Mesenchymal stem cell (in vitro differentiated cells and primary cell): ENCODE data around the gene CHST11.

ENCODE experiments used
- DNase-seq: peaks from one replicate; pipeline ENCODE4 v3.0.0-alpha.2; 2013
- H2AFZ ChIP-seq: one replicate; pipeline ENCODE4 v1.6.1; 2013; ENCODE audit warnings: low read depth, mild to moderate bottlenecking, control low read depth, inconsistent platforms, low read length, moderate library complexity
- H2AK5ac ChIP-seq: 2 replicates; pipeline ENCODE4 v1.6.1; 2013; ENCODE audit warnings: low read length, moderate library complexity, mild to moderate bottlenecking, inconsistent platforms; ENCODE audit not compliant: severe bottlenecking
- H2BK120ac ChIP-seq: one replicate; pipeline ENCODE4 v1.6.1; 2013; ENCODE audit warnings: low read depth, mild to moderate bottlenecking, inconsistent platforms, low read length, moderate library complexity
- H2BK12ac ChIP-seq, 2 experiments: one replicate each; pipeline ENCODE4 v1.6.1; 2013; ENCODE audit warnings: inconsistent platforms in 2 of 2, low read length in 2 of 2, mild to moderate bottlenecking in 2 of 2, moderate library complexity in 2 of 2, control low read depth in 1 of 2
- H2BK15ac ChIP-seq: one replicate; pipeline ENCODE4 v1.6.1; 2013; ENCODE audit warnings: mild to moderate bottlenecking, low read depth, inconsistent platforms; ENCODE audit not compliant: poor library complexity, severe bottlenecking
- H2BK5ac ChIP-seq: 2 replicates; pipeline ENCODE4 v1.6.1; 2013; ENCODE audit warnings: low read depth, mild to moderate bottlenecking, low read length, control low read depth, inconsistent platforms; ENCODE audit not compliant: poor library complexity, severe bottlenecking
- H3K14ac ChIP-seq, 2 experiments: one replicate each; pipeline ENCODE4 v1.6.1; 2013; ENCODE audit warnings: inconsistent platforms in 2 of 2, low read length in 2 of 2, control low read depth in 1 of 2, mild to moderate bottlenecking in 1 of 2, moderate library complexity in 1 of 2
- H3K18ac ChIP-seq, 2 experiments: one replicate each; pipeline ENCODE4 v1.6.1; 2013; ENCODE audit warnings: inconsistent platforms in 2 of 2, low read length in 2 of 2, control low read depth in 1 of 2, low read depth in 1 of 2, mild to moderate bottlenecking in 1 of 2
- H3K23ac ChIP-seq, 2 experiments: one replicate each; pipeline ENCODE4 v1.6.1; 2013; ENCODE audit warnings: inconsistent platforms in 2 of 2, low read length in 2 of 2, mild to moderate bottlenecking in 2 of 2, moderate library complexity in 2 of 2, control low read depth in 1 of 2
- H3K27ac ChIP-seq: 2 replicates; pipeline ENCODE4 v1.5.1; 2013; ENCODE audit warnings: mild to moderate bottlenecking, moderate library complexity, low read length, control low read depth, inconsistent platforms; ENCODE audit not compliant: poor library complexity, severe bottlenecking
- H3K27me3 ChIP-seq, 2 experiments: 2 replicates each; pipeline versions ENCODE4 v1.6.1 to v1.7.0; 2013; ENCODE audit warnings: low read length in 2 of 2, mild to moderate bottlenecking in 2 of 2, moderate library complexity in 2 of 2, control low read depth in 1 of 2, inconsistent platforms in 1 of 2; ENCODE audit not compliant: control insufficient read depth in 1 of 2, insufficient read depth in 1 of 2
- H3K36me3 ChIP-seq, 2 experiments: 2 replicates each; pipeline versions ENCODE4 v1.6.1 to v1.7.0; 2013; ENCODE audit warnings: low read length in 2 of 2, control low read depth in 1 of 2, inconsistent platforms in 1 of 2, low read depth in 1 of 2, mild to moderate bottlenecking in 1 of 2; ENCODE audit not compliant: insufficient read depth in 2 of 2, control insufficient read depth in 1 of 2
- H3K4ac ChIP-seq, 2 experiments: one replicate each; pipeline ENCODE4 v1.6.1; 2013; ENCODE audit warnings: inconsistent platforms in 2 of 2, low read length in 2 of 2, mild to moderate bottlenecking in 2 of 2, moderate library complexity in 2 of 2, control low read depth in 1 of 2, low read depth in 1 of 2
- H3K4me1 ChIP-seq: 2 replicates; pipeline ENCODE4 v1.6.1; 2013; ENCODE audit warnings: low read depth, low read length, control low read depth; ENCODE audit not compliant: control insufficient read depth, insufficient read depth
- H3K4me2 ChIP-seq: 2 replicates; pipeline ENCODE4 v1.6.1; 2013; ENCODE audit warnings: low read length, mild to moderate bottlenecking, inconsistent platforms; ENCODE audit not compliant: poor library complexity, severe bottlenecking
- H3K4me3 ChIP-seq, 2 experiments: 2 replicates each; pipeline versions ENCODE4 v1.5.1 to v1.7.0; 2013; ENCODE audit warnings: low read length in 2 of 2, mild to moderate bottlenecking in 2 of 2, control low read depth in 1 of 2, low read depth in 1 of 2; ENCODE audit not compliant: insufficient read depth in 1 of 2
- H3K79me1 ChIP-seq: replicated peaks from 2 replicates; pipeline ENCODE4 v1.6.1; 2013; ENCODE audit warnings: mild to moderate bottlenecking, control low read depth, low read length, inconsistent platforms; ENCODE audit not compliant: poor library complexity, severe bottlenecking
- H3K9ac ChIP-seq: 2 replicates; pipeline ENCODE4 v1.7.0; 2013; ENCODE audit warnings: mild to moderate bottlenecking, low read length, moderate library complexity
- H3K9me3 ChIP-seq: 2 replicates; pipeline ENCODE4 v1.7.0; 2013; ENCODE audit warnings: mild to moderate bottlenecking, low read length; ENCODE audit not compliant: control insufficient read depth
- H4K8ac ChIP-seq: one replicate; pipeline ENCODE4 v1.6.1; 2013; ENCODE audit warnings: inconsistent platforms, mild to moderate bottlenecking, low read length, moderate library complexity
- H4K91ac ChIP-seq: one replicate; pipeline ENCODE4 v1.6.1; 2013; ENCODE audit warnings: mild to moderate bottlenecking, low read length, inconsistent platforms
- WGBS: methylation state at CpG from one replicate; pipeline ENCODE4 v1.1.7; 2013; ENCODE audit warnings: mixed read lengths; 5-methylcytosine and 5-hydroxymethylcytosine counted together

Gene CHST11

GRCh38 chr12:104686196-104686595, 229.4 kb downstream of the CHST11 start:
- peak; percentile 37 for DNase-seq
- Histone ChIP-seq H4K91ac (no peak overlapping the region), H2AFZ (no peak overlapping the region), H3K4me1 (peaks cover 1% of the 10 kb centered on the region), H3K9me3 (no peaks in the 10 kb centered on the region), H3K27me3 (no peaks in the 10 kb centered on the region), H3K4me2 (no peak overlapping the region), H4K8ac (no peak overlapping the region), H2BK12ac (no peak overlapping the region), H3K23ac (no peak overlapping the region), H3K36me3 (no peaks in the 10 kb centered on the region), H3K79me1 (no peaks in the 10 kb centered on the region), H3K4me3 (no peak overlapping the region), H3K14ac (no peak overlapping the region), H2BK15ac (no peak overlapping the region), H3K27ac (peak overlapping the region; percentile 12), H2BK5ac (no peak overlapping the region), H3K4ac (no peak overlapping the region), H2AK5ac (no peak overlapping the region), H3K18ac (no peak overlapping the region), H3K9ac (no peak overlapping the region), H2BK120ac (no peak overlapping the region)
- 71% methylated on average over 3 of the region's 3 CpGs for WGBS

- Histone ChIP-seq H2AK5ac (no peak overlapping the region), H3K9ac (no peak overlapping the region), H3K36me3 (peaks cover 0 to 1% of the 10 kb centered on the region in 2 experiments), H3K23ac (no peak overlapping the region), H3K18ac (peak overlapping the region in 1 of 2 experiments; percentile 54), H2BK120ac (no peak overlapping the region), H3K79me1 (no peaks in the 10 kb centered on the region), H3K4me3 (no peak overlapping the region), H3K4me2 (no peak overlapping the region), H3K27ac (no peak overlapping the region), H3K9me3 (no peaks in the 10 kb centered on the region), H3K4me1 (peaks cover 1% of the 10 kb centered on the region), H2BK12ac (no peak overlapping the region), H4K91ac (no peak overlapping the region), H2BK5ac (no peak overlapping the region), H4K8ac (no peak overlapping the region), H2BK15ac (no peak overlapping the region), H3K4ac (peak overlapping the region in 1 of 2 experiments; percentile 35), H2AFZ (no peak overlapping the region), H3K27me3 (no peaks in the 10 kb centered on the region), H3K14ac (no peak overlapping the region)
- WGBS = 98% methylated on average over 10 of the region's 11 CpGs
- no peak for DNase-seq
These were observed 231.2 kb downstream of the CHST11 start for GRCh38 chr12:104687823-104688573.

GRCh38 chr12:104689635-104690034, 232.9 kb downstream of the CHST11 start:
- Histone ChIP-seq H3K4me1 (peaks cover 1% of the 10 kb centered on the region), H2BK5ac (no peak overlapping the region), H3K14ac (no peak overlapping the region), H3K18ac (no peak overlapping the region), H2BK12ac (no peak overlapping the region), H3K9me3 (no peaks in the 10 kb centered on the region), H2AK5ac (no peak overlapping the region), H3K4ac (no peak overlapping the region), H2BK120ac (no peak overlapping the region), H3K27ac (no peak overlapping the region), H4K91ac (no peak overlapping the region), H3K23ac (no peak overlapping the region), H3K4me2 (no peak overlapping the region), H3K9ac (no peak overlapping the region), H2BK15ac (no peak overlapping the region), H3K27me3 (no peaks in the 10 kb centered on the region), H4K8ac (no peak overlapping the region), H3K36me3 (peaks cover 0 to 3% of the 10 kb centered on the region in 2 experiments), H3K79me1 (no peaks in the 10 kb centered on the region), H3K4me3 (no peak overlapping the region), H2AFZ (no peak overlapping the region)
- WGBS = 91% methylated on average over 4 of the region's 4 CpGs
- DNase-seq = no peak

- no peaks in the 10 kb centered on the region for H3K9me3 ChIP-seq
- 98% methylated on average over 18 of the region's 19 CpGs for WGBS
- H3K4me3 ChIP-seq = no peak overlapping the region
- H4K91ac ChIP-seq = no peak overlapping the region
- H4K8ac ChIP-seq = peak overlapping the region; percentile 39
- no peak overlapping the region for H3K9ac ChIP-seq
- DNase-seq = no peak
- no peak overlapping the region for H3K4me2 ChIP-seq
- no peak overlapping the region for H2BK120ac ChIP-seq
- no peak overlapping the region for H3K4ac ChIP-seq
- peak overlapping the region in 1 of 2 experiments; percentile 10 for H2BK12ac ChIP-seq
- H2AK5ac ChIP-seq = no peak overlapping the region
- no peaks in the 10 kb centered on the region for H3K27me3 ChIP-seq
- H2AFZ ChIP-seq = no peak overlapping the region
- H3K79me1 ChIP-seq = no peaks in the 10 kb centered on the region
- H3K27ac ChIP-seq = no peak overlapping the region
- peak overlapping the region in 1 of 2 experiments; percentile 61 for H3K14ac ChIP-seq
- peaks cover 0 to 3% of the 10 kb centered on the region in 2 experiments for H3K36me3 ChIP-seq
- H2BK5ac ChIP-seq = no peak overlapping the region
- H3K23ac ChIP-seq = peak overlapping the region in 1 of 2 experiments; percentile 16
- no peak overlapping the region for H3K18ac ChIP-seq
- H3K4me1 ChIP-seq = peaks cover 4% of the 10 kb centered on the region
- H2BK15ac ChIP-seq = no peak overlapping the region
These were observed 235.2 kb downstream of the CHST11 start for GRCh38 chr12:104691721-104692556.
